PFSK-1 (cell line): ENCODE data around the gene MSI2.

ENCODE experiments used
- FOXP2 ChIP-seq: optimal IDR thresholded peaks from 2 replicates; pipeline ENCODE3; 2011; ENCODE audit warnings: borderline replicate concordance, control low read depth, inconsistent platforms; ENCODE audit not compliant: insufficient read depth; ENCODE audit errors: extremely low read length, extremely low read depth
- POLR2AphosphoS5 ChIP-seq: IDR thresholded peaks from 2 replicates; pipeline ENCODE4 v1.6.1; 2012; ENCODE audit warnings: low read depth, mild to moderate bottlenecking, control low read depth, low read length, moderate library complexity
- SIN3A ChIP-seq: IDR thresholded peaks from 2 replicates; pipeline ENCODE4 v1.6.1; 2012; ENCODE audit warnings: mild to moderate bottlenecking, low read length, moderate library complexity, borderline replicate concordance; ENCODE audit not compliant: insufficient read depth
- TAF1 ChIP-seq: IDR thresholded peaks from 2 replicates; pipeline ENCODE4 v1.6.1; 2012; ENCODE audit warnings: low read length, control low read depth, borderline replicate concordance; ENCODE audit not compliant: insufficient read depth
- TF ChIP-seq, protein P1 (sequence below), 2 experiments: IDR thresholded peaks; 2 replicates each; pipeline versions ENCODE4 v1.6.1 to v1.8.0; 2011 to 2012; ENCODE audit warnings: low read depth in 2 of 2, low read length in 2 of 2, control low read depth in 1 of 2, inconsistent platforms in 1 of 2, mild to moderate bottlenecking in 1 of 2, moderate library complexity in 1 of 2; ENCODE audit not compliant: insufficient read depth in 1 of 2

MSI2 gene

DNA sequence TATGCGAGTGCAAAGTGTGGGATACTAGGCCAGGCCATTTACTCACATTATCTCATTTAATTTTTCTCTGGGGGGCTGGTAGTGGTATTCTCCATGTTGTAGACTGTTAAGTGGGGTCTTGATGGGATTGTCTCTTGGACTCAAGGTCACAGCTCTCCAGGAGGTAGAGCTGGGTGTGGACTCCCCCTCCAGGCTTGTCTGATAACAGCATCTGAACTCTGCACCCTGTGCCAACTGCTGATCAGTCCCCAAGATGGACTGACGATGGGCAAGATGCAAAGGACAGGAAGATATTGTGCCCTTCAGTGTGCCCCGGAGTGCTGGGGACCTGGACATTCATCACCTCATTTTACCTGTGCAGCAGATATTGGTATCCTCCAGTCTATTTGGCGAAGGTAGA lies 147.8 kb downstream of the MSI2 start:
- TF ChIP-seq TAF1 (no peak), SIN3A (no peak), FOXP2 (no peak), POLR2AphosphoS5 (no peak)

DNA sequence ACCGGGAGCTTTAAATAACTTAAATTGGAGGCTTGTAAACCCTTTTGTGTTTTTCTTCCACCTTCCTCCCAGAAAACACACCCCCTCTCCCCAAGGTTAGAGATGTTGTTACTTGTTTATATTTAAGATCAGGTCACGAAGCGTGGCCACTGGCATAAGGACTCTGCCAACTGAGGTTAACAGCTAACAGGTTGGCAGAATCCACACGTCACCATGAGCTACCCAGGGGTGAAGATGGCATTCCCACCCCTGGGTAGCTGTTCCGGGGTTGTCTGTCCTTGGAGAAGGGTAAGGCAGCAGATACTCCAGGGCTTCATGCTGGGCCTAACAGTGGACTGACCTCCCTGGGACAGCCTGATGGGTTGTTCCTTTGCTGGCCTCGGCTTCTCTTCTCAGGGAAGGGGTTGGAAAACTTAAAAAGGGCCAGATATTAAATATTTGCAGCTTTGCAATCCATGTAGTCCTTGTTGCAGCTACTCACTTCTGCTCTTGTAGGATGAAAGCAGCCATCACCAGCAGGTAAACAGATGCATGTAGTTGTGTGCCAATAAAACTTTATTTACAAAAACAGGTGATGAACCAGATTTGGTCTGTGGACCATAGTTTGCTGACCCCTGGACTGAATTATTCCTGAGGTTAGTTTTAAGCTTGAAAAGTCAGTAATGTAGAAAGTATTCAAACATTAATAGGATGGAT lies 148.6 kb downstream of the MSI2 start:
- TF ChIP-seq FOXP2 (no peak), POLR2AphosphoS5 (no peak)
- TF ChIP-seq, protein P1, sequence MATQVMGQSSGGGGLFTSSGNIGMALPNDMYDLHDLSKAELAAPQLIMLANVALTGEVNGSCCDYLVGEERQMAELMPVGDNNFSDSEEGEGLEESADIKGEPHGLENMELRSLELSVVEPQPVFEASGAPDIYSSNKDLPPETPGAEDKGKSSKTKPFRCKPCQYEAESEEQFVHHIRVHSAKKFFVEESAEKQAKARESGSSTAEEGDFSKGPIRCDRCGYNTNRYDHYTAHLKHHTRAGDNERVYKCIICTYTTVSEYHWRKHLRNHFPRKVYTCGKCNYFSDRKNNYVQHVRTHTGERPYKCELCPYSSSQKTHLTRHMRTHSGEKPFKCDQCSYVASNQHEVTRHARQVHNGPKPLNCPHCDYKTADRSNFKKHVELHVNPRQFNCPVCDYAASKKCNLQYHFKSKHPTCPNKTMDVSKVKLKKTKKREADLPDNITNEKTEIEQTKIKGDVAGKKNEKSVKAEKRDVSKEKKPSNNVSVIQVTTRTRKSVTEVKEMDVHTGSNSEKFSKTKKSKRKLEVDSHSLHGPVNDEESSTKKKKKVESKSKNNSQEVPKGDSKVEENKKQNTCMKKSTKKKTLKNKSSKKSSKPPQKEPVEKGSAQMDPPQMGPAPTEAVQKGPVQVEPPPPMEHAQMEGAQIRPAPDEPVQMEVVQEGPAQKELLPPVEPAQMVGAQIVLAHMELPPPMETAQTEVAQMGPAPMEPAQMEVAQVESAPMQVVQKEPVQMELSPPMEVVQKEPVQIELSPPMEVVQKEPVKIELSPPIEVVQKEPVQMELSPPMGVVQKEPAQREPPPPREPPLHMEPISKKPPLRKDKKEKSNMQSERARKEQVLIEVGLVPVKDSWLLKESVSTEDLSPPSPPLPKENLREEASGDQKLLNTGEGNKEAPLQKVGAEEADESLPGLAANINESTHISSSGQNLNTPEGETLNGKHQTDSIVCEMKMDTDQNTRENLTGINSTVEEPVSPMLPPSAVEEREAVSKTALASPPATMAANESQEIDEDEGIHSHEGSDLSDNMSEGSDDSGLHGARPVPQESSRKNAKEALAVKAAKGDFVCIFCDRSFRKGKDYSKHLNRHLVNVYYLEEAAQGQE (IDR thresholded peaks at IDR 0.05; ENCODE audit: insufficient read depth in 1 of 2, low read depth in 2 of 2, low read length in 2 of 2), result no peak

DNA sequence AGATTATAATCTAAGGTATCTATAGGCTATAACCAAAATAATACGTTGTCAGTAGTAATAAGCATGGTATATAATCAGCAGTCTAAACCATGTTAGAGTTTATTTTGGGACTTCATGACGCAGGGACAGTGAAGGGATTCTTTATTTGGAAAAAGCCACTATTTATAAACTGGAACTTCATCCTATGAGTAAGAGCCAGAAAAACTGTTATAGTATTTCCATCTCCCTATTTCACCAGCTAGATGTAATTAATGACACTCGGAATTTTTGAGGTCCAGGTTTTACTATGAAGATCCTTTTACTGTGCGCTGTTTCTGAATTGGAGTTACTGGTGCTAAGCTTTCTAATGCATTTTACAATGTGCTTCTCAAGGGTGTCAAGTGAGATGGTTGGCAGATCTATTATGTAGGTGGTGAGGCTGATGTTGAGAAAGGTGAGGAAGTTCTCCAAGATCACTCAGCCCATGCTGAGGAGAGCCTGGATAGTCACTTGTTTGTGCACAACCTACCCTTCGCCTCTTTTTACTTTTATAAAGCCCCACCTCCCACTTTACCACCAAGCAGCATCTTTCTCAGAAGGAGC lies 149.3 kb downstream of the MSI2 start:
- TF ChIP-seq POLR2AphosphoS5 (no peak), TAF1 (no peak), FOXP2 (no peak), SIN3A (no peak)
- TF ChIP-seq, protein P1 (IDR thresholded peaks at IDR 0.05; ENCODE audit: insufficient read depth in 1 of 2, low read depth in 2 of 2, low read length in 2 of 2), result no peak

DNA sequence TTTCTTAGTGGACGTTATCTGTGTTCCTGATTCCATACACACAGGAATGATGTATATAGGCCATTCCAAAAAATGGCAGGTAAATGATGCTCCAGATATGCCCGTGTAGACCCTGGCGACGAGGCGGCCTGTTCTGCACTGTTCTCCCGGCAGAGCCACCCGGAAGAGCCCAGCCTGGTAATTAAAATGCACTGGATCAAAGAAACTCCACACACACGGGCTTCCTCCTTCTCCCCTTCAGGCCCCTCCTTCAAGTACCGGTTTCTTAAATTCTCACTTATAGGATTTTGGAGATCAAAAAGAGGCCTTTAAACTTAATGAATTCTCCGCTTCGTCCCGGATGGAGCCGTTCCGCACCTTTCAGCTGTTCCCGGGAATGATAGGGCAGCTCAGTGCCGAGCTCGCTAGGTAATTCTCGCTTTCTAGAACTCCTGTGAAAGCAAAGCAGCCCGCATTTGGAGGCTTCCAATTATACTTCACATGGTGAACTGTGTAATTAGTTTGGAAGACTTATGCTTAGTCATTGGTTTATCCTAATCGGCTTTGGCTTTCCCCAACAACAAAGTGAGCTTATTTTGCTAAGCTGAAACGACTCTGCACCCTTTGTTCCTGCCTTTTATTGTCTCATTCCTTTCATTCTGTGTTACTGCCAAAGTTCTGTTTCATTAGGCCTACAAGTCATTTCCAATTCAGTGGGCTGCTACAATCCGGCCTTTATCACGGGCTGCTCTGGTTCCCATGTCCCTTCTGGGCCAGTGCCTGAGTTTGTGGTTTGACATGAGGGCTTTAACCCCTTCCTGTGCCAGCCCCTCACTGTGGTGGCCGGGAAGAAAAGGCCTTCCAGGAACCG lies 150.0 kb downstream of the MSI2 start:
- no peak for TF ChIP-seq POLR2AphosphoS5
- TF ChIP-seq SIN3A, result no peak

DNA sequence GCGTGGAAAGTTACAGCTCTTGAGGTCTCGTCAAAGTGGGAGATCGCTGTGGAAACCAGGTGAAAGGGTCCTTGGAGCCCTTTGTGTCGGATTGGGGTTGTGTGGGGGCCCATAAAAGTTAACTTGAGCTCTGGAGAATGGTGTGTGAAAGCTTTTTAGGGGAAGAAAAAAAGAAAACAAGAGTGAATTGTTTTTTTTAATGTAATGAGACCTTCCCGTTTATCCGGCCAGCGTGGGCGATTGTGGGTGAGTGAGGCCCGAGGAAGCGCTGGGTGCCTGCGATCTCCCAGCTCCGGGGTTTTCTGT lies 150.6 kb downstream of the MSI2 start:
- TF ChIP-seq TAF1 (no peak), FOXP2 (no peak), POLR2AphosphoS5 (no peak), SIN3A (no peak)
- TF ChIP-seq, protein P1 (IDR thresholded peaks at IDR 0.05; ENCODE audit: insufficient read depth in 1 of 2, low read depth in 2 of 2, low read length in 2 of 2), result no peak
